ENCODE results near the gene SARDH. TPM values are rescaled to one million over a fixed set of nuclear protein-coding genes. Genes with fewer than 3 reads are reported as not detected.

The SARDH gene
- total and polyA plus RNA-seq, 2 of the 8 experiments (the other 6 are each of a cell fraction or from before 2014, with no cell fraction given), result 6.4 to 7.4 TPM

GRCh38 chr9:133774799-133775198, 36.6 kb upstream of the SARDH start:
- Histone ChIP-seq H4K5ac (ENCODE audit: insufficient read length, low read depth, low read length) (no peak overlapping the region), H4K8ac (ENCODE audit: extremely low read depth, insufficient read depth, low read length) (no peak overlapping the region), H2BK5ac (ENCODE audit: low read depth, low read length) (no peak overlapping the region), H3K4me3 (ENCODE audit: extremely low read depth in 1 of 4, insufficient read depth in 2 of 4, low read depth in 3 of 4, low read length in 4 of 4) (no peak overlapping the region), H3K79me1 (ENCODE audit: low read depth, low read length) (no peaks in the 10 kb centered on the region), H3K36me3 (ENCODE audit: control insufficient read depth in 2 of 4, insufficient read depth in 4 of 4, low read length in 3 of 4) (peaks cover 3 to 20% (median 12%) of the 10 kb centered on the region in 4 experiments; a peak in 6 of 8 replicates), H2BK15ac (ENCODE audit: low read length) (no peak overlapping the region), H2BK120ac (replicated peaks; ENCODE audit: low read depth, low read length) (no peak overlapping the region), H2AK5ac (ENCODE audit: low read depth, low read length) (no peak overlapping the region), H3K23me2 (ENCODE audit: low read depth, low read length) (no peaks in the 10 kb centered on the region), H3K56ac (replicated peaks; ENCODE audit: insufficient read length, low read depth, low read length) (no peak overlapping the region), H3K23ac (ENCODE audit: insufficient read length) (no peak overlapping the region), H3K14ac (ENCODE audit: insufficient read length) (no peak overlapping the region), H2AFZ (ENCODE audit: low read length) (no peak overlapping the region), H3K9ac (replicated peaks in 1 of 4; ENCODE audit: extremely low read depth in 1 of 4, low read depth in 3 of 4, low read length in 3 of 4) (no peak overlapping the region), H3K4me2 (ENCODE audit: insufficient read depth in 1 of 2, low read depth in 2 of 2, low read length in 2 of 2) (no peak overlapping the region), H3K27me3 (replicated peaks in 1 of 4; ENCODE audit: control insufficient read depth in 3 of 4, extremely low read depth in 1 of 4, insufficient read depth in 3 of 4, low read length in 3 of 4) (no peaks in the 10 kb centered on the region), H3K18ac (ENCODE audit: extremely low read depth, low read length) (no peak overlapping the region), H4K20me1 (replicated peaks in 1 of 2; ENCODE audit: control insufficient read depth in 1 of 2, insufficient read depth in 2 of 2, low read length in 2 of 2) (peaks cover 0 to 7% of the 10 kb centered on the region in 2 experiments), H3K9me3 (ENCODE audit: insufficient read depth in 2 of 2, low read depth in 1 of 2, low read length in 1 of 2) (no peaks in the 10 kb centered on the region), H3K79me2 (ENCODE audit: control insufficient read depth in 1 of 2, insufficient read depth in 2 of 2, low read length in 2 of 2) (no peaks in the 10 kb centered on the region), H3K4ac (replicated peaks; ENCODE audit: insufficient read length, low read depth, low read length) (no peak overlapping the region), H2BK20ac (ENCODE audit: low read length) (no peak overlapping the region), H3K27ac (ENCODE audit: low read depth, low read length) (no peak overlapping the region), H2BK12ac (ENCODE audit: low read depth, low read length) (no peak overlapping the region), H3K4me1 (replicated peaks in 1 of 4; ENCODE audit: control insufficient read depth in 3 of 4, insufficient read depth in 4 of 4, low read length in 3 of 4) (no peaks in the 10 kb centered on the region), H4K91ac (replicated peaks; ENCODE audit: insufficient read length, low read length) (no peak overlapping the region)
- no peak for TF ChIP-seq TEAD4 (IDR thresholded peaks at IDR 0.05; ENCODE audit: low read depth, low read length)
- no peak for TF ChIP-seq ATF3 (IDR thresholded peaks at IDR 0.05; ENCODE audit: insufficient read depth, low read depth, low read length)
- no peak for TF ChIP-seq NANOG (IDR thresholded peaks at IDR 0.05; ENCODE audit: insufficient read depth, low read depth, low read length, poor library complexity, severe bottlenecking)
- TF ChIP-seq TCF12 (IDR thresholded peaks at IDR 0.05; ENCODE audit: low read depth, low read length), result no peak
- no peak for TF ChIP-seq NRF1 (IDR thresholded peaks at IDR 0.05; ENCODE audit: low read depth, low read length)
- TF ChIP-seq FOSL1 (IDR thresholded peaks at IDR 0.05; ENCODE audit: insufficient read depth, low read depth, low read length), result no peak
- TF ChIP-seq BCL11A (IDR thresholded peaks at IDR 0.05; ENCODE audit: low read depth in 2 of 2, low read length in 2 of 2), result no peak
- no peak for TF ChIP-seq GABPA (IDR thresholded peaks at IDR 0.05; ENCODE audit: borderline replicate concordance, insufficient read depth, low read length)
- TF ChIP-seq GTF2F1 (IDR thresholded peaks at IDR 0.05; ENCODE audit: borderline replicate concordance, low read depth, low read length), result no peak
- no peak for TF ChIP-seq E2F6 (IDR thresholded peaks at IDR 0.05)
- TF ChIP-seq RFX5 (IDR thresholded peaks at IDR 0.05; ENCODE audit: borderline replicate concordance, low read depth, low read length), result no peak
- FAIRE-seq (no peak), DNase-seq (ENCODE audit: low read depth in 1 of 2, low spot score in 2 of 2) (no peak)
- ChIA-PET POLR2A (ENCODE audit: partially characterized antibody) (no interaction called here), CTCF (ENCODE audit: partially characterized antibody) (interaction anchor here (0.7 to 6.5 kb wide), 4 partner anchors 18 to 220 kb away, joined by 3 to 30 read pairs (median 9); no protein-coding TSS in a partner anchor)
- 90% methylated on average over 16 of the region's 16 CpGs; no CpG with 5 or more reads in 1 of the 2 experiments for WGBS, 2 experiments (ENCODE audit: extremely low coverage in 1 of 2, insufficient coverage in 1 of 2, insufficient read length in 1 of 2, insufficient replicate concordance in 2 of 2, low coverage in 1 of 2, low lambda C conversion rate in 2 of 2, missing lambda C conversion rate in 1 of 2)
